ENCODE data around the gene RND1.

- TF ChIP-seq POLR2A (IDR thresholded peaks at IDR 0.05; ENCODE audit: low read depth, low read length), result no peak
- no peak for TF ChIP-seq POLR2AphosphoS5 (IDR thresholded peaks at IDR 0.05; ENCODE audit: low read depth, low read length)
- no peak for TF ChIP-seq POU2F2 (IDR thresholded peaks at IDR 0.05; ENCODE audit: low read depth, low read length)
- TF ChIP-seq TAF1 (IDR thresholded peaks at IDR 0.05; ENCODE audit: low read depth, low read length), result no peak
- no peak for TF ChIP-seq SPI1 (IDR thresholded peaks at IDR 0.05; ENCODE audit: low read depth, low read length)
These were observed 52.0 kb downstream of the RND1 start for GRCh38 chr12:48813465-48814261.

All from GM12891 (cell line).